ENCODE data around the gene GTF3C4. TPM values are rescaled to one million over a fixed set of nuclear protein-coding genes. Genes with fewer than 3 reads are reported as not detected.

The GTF3C4 gene
- polyA plus RNA-seq, 2 of the 4 experiments (the other 2 are of a cell fraction): 9.0 to 15.4 TPM

GRCh38 chr9:132730054-132731033 lies 60.1 kb downstream of the GTF3C4 start:
- FAIRE-seq (no peak), DNase-seq (ENCODE audit: low read depth in 1 of 2, low spot score in 1 of 2) (no peak), ATAC-seq (no peak)
- H3K4me2 ChIP-seq: no peak overlapping the region
- ChIA-PET POLR2A (no interaction called here), CTCF (interaction anchor here (0.9 to 1.0 kb wide), 2 partner anchors 24 to 38 kb away, joined by 3 read pairs; no protein-coding TSS in a partner anchor)
- no peaks in the 10 kb centered on the region for H3K4me1 ChIP-seq
- 57% methylated on average over 16 of the region's 16 CpGs for WGBS (ENCODE audit: missing lambda C conversion rate)
- no peaks in the 10 kb centered on the region for H3K9me3 ChIP-seq
- H3K4me3 ChIP-seq: no peak overlapping the region
- no peak for TF ChIP-seq BCL3 (IDR thresholded peaks at IDR 0.05)
- no peak for TF ChIP-seq RARB (CRISPR knock-in tag; IDR thresholded peaks at IDR 0.05)
- TF ChIP-seq NFE2L2 (conservative IDR thresholded peaks at IDR 0.05; ENCODE audit: low read length): no peak
- no peak for TF ChIP-seq PBX3 (IDR thresholded peaks at IDR 0.05)
- TF ChIP-seq SMC3 (IDR thresholded peaks at IDR 0.05): no peak
- TF ChIP-seq EHMT2 (IDR thresholded peaks at IDR 0.05; ENCODE audit: low read depth): no peak
- no peak for TF ChIP-seq MAZ (IDR thresholded peaks at IDR 0.05; ENCODE audit: borderline replicate concordance, low read depth, low read length)
- H3K27ac ChIP-seq: no peak overlapping the region

- POLR2A ChIA-PET: no interaction called here
- H3K4me1 ChIP-seq: no peaks in the 10 kb centered on the region
- no peak for ATAC-seq
- CTCF ChIA-PET: interaction anchor here (1.0 kb wide), 1 partner anchor 37 kb away, joined by 3 read pairs; no protein-coding TSS in a partner anchor
- no peak for FAIRE-seq
- TF ChIP-seq NFE2L2 (conservative IDR thresholded peaks at IDR 0.05; ENCODE audit: low read length) (no peak), ELK1 (IDR thresholded peaks at IDR 0.05; ENCODE audit: low read depth, low read length) (no peak), RNF2 (IDR thresholded peaks at IDR 0.05; ENCODE audit: borderline replicate concordance, low read depth) (no peak), NR3C1 (IDR thresholded peaks at IDR 0.05) (no peak)
- DNase-seq (ENCODE audit: low read depth in 1 of 2, low spot score in 1 of 2): no peak
- H3K4me3 ChIP-seq: no peak overlapping the region
- no peaks in the 10 kb centered on the region for H3K9me3 ChIP-seq
- no peak overlapping the region for H3K4me2 ChIP-seq
- H3K27ac ChIP-seq: no peak overlapping the region
- 15% methylated on average over 3 of the region's 3 CpGs for WGBS (ENCODE audit: missing lambda C conversion rate)
Observed at GRCh38 chr9:132731230-132731629, 61.0 kb downstream of the GTF3C4 start.

GRCh38 chr9:132732326-132733259 lies 62.3 kb downstream of the GTF3C4 start:
- FAIRE-seq: no peak
- CTCF ChIA-PET: interaction anchor here (0.6 to 1.4 kb wide), 2 partner anchors 35 to 564 kb away, joined by 3 to 4 read pairs; no protein-coding TSS in a partner anchor

More at GRCh38 chr9:132732326-132733259, 62.3 kb downstream of the GTF3C4 start:
- no peak for TF ChIP-seq FOSL2 (IDR thresholded peaks at IDR 0.05)
- no peak for TF ChIP-seq FOSL2 (CRISPR knock-in tag; IDR thresholded peaks at IDR 0.05)
- TF ChIP-seq NR3C1 (IDR thresholded peaks at IDR 0.05): no peak
- no peak for TF ChIP-seq JUNB (IDR thresholded peaks at IDR 0.05)
- no peak for TF ChIP-seq CHD2 (IDR thresholded peaks at IDR 0.05; ENCODE audit: low read length, partially characterized antibody)
- no peak for TF ChIP-seq EHMT2 (IDR thresholded peaks at IDR 0.05; ENCODE audit: low read depth)
- TF ChIP-seq CBX8 (IDR thresholded peaks at IDR 0.05): no peak
- POLR2A ChIA-PET: no interaction called here
- Histone ChIP-seq H3K4me2 (no peak overlapping the region), H3K27ac (no peak overlapping the region), H3K4me3 (no peak overlapping the region), H3K9me3 (no peaks in the 10 kb centered on the region), H3K4me1 (no peaks in the 10 kb centered on the region)
- 59% methylated on average over 17 of the region's 17 CpGs for WGBS (ENCODE audit: missing lambda C conversion rate)
- DNase-seq (ENCODE audit: low read depth in 1 of 2, low spot score in 1 of 2) (no peak), ATAC-seq (no peak)
